GM19395 (cell line): ENCODE measurements around the gene LYRM2.

ENCODE experiments used
- ATAC-seq: cut with Tn5 transposase; IDR thresholded peaks from one replicate; pipeline ENCODE4 v1.9.1; 2021; ENCODE audit warnings: mild to moderate bottlenecking, moderate library complexity; ENCODE audit not compliant: unreplicated experiment

LYRM2 gene

GRCh38 chr6:89562093-89562973 lies 76.2 kb downstream of the LYRM2 start:
- ATAC-seq, result no peak

- no peak for ATAC-seq
Measured at GRCh38 chr6:89559487-89559886, 79.1 kb downstream of the LYRM2 start.

GRCh38 chr6:89555806-89556205 lies 82.7 kb downstream of the LYRM2 start:
- no peak for ATAC-seq

GRCh38 chr6:89555031-89555430 lies 83.5 kb downstream of the LYRM2 start:
- no peak for ATAC-seq

GRCh38 chr6:89554106-89554505 lies 84.4 kb downstream of the LYRM2 start:
- ATAC-seq, result no peak

- no peak for ATAC-seq
Measured at GRCh38 chr6:89553431-89553830, 85.1 kb downstream of the LYRM2 start.

- ATAC-seq, result no peak
Measured at GRCh38 chr6:89547281-89547680, 91.3 kb downstream of the LYRM2 start.

- ATAC-seq, result no peak
Measured at GRCh38 chr6:89542866-89543265, 95.7 kb downstream of the LYRM2 start.

GRCh38 chr6:89542081-89542857 lies 96.3 kb downstream of the LYRM2 start:
- no peak for ATAC-seq

- ATAC-seq, result no peak
Measured at GRCh38 chr6:89539779-89540178, 98.8 kb downstream of the LYRM2 start.

- no peak for ATAC-seq
Measured at GRCh38 chr6:89536231-89536630, 102.3 kb downstream of the LYRM2 start.

GRCh38 chr6:89530982-89531381 lies 107.6 kb downstream of the LYRM2 start:
- ATAC-seq, result no peak

GRCh38 chr6:89528866-89529265 lies 109.7 kb downstream of the LYRM2 start:
- no peak for ATAC-seq

GRCh38 chr6:89527634-89528033 lies 110.9 kb downstream of the LYRM2 start:
- no peak for ATAC-seq

- ATAC-seq, result no peak
Measured at GRCh38 chr6:89526563-89526869, 112.0 kb downstream of the LYRM2 start.

GRCh38 chr6:89525786-89526562 lies 112.6 kb downstream of the LYRM2 start:
- ATAC-seq, result no peak

- no peak for ATAC-seq
Measured at GRCh38 chr6:89522778-89523177, 115.8 kb downstream of the LYRM2 start.

- ATAC-seq, result no peak
Measured at GRCh38 chr6:89520736-89521135, 117.8 kb downstream of the LYRM2 start.

- ATAC-seq, result no peak
Measured at GRCh38 chr6:89518352-89519055, 120.0 kb downstream of the LYRM2 start.
